GM12878 (cell line): ENCODE data around the gene TMEM63B. TPM values are rescaled to one million over a fixed set of nuclear protein-coding genes. Genes with fewer than 3 reads are reported as not detected.

Experiments used
- ATAC-seq: fragments of 200-7000 bp; cut with Tn5 transposase; 3 replicates; pipeline ENCODE4 v1.9.1; 2020; ENCODE audit warnings: mild to moderate bottlenecking, moderate library complexity
- BruUV-seq: library from RNA; stranded (reverse); fragments of 400-500 nt; replicated peaks from 2 replicates; lab custom pipeline; 2021; lab: Mats Ljungman, UMichigan
- CTCF ChIA-PET: fragments of 300-600 bp; sonication (Branson Sonifier 250); formaldehyde crosslinking; extraction: SDS; loops from one replicate; lab custom pipeline; 2021; ENCODE audit warnings: inconsistent platforms; lab: Yijun Ruan, JAX
- POLR2A ChIA-PET: fragments of 350-600 bp; formaldehyde crosslinking; extraction: SDS; loops from one replicate; lab custom pipeline; 2021; ENCODE audit warnings: inconsistent platforms; lab: Charles Lee
- RAD21 ChIA-PET: fragments of 300-600 bp; sonication (Branson Sonifier 250); formaldehyde crosslinking; loops from one replicate; lab custom pipeline; 2023; ENCODE audit warnings: antibody characterized with exemption; ENCODE audit not compliant: unreplicated experiment; lab: Charles Lee
- SMC1A ChIA-PET: fragments of 300-600 bp; sonication (Branson Sonifier 250); formaldehyde crosslinking; loops from one replicate; lab custom pipeline; 2023; ENCODE audit not compliant: unreplicated experiment, uncharacterized antibody; lab: Charles Lee
- DNase-seq: peaks from one replicate; pipeline ENCODE4 v3.0.0-alpha.2; 2011; ENCODE audit warnings: low read depth, low spot score
- FAIRE-seq: peaks from 3 replicates; lab custom pipeline; 2011; peaks lifted over from hg19 to GRCh38; lab: Jason Lieb, UNC
- H2AFZ ChIP-seq: 2 replicates; pipeline ENCODE4 v1.6.0; 2011; ENCODE audit warnings: low read depth, low read length, control low read depth; ENCODE audit not compliant: control insufficient read depth
- H3K27ac ChIP-seq: 2 replicates; pipeline ENCODE4 v1.5.1; 2011; ENCODE audit warnings: control low read depth; ENCODE audit not compliant: control insufficient read depth, insufficient read depth
- H3K27me3 ChIP-seq, 2 experiments: replicated peaks in 1 of 2; 2 replicates each; pipeline versions ENCODE4 v1.6.0 to v1.6.1; 2011; ENCODE audit warnings: low read length in 1 of 2; ENCODE audit not compliant: control insufficient read depth in 2 of 2, insufficient read depth in 2 of 2
- H3K36me3 ChIP-seq, 2 experiments: 2 replicates each; pipeline ENCODE4 v1.5.1; 2011; ENCODE audit warnings: low read length in 1 of 2; ENCODE audit not compliant: control insufficient read depth in 2 of 2, insufficient read depth in 2 of 2
- H3K4me1 ChIP-seq: 2 replicates; pipeline ENCODE4 v1.6.1; 2011; ENCODE audit warnings: mild to moderate bottlenecking, low read length, moderate library complexity, mixed read lengths; ENCODE audit not compliant: control insufficient read depth, insufficient read depth
- H3K4me2 ChIP-seq: 2 replicates; pipeline ENCODE4 v1.6.0; 2011; ENCODE audit warnings: control low read depth; ENCODE audit not compliant: control insufficient read depth, insufficient read depth
- H3K4me3 ChIP-seq: fragments of 200-600 bp; sonication (generic); 2 replicates; pipeline ENCODE4 v1.5.1; 2016
- H3K79me2 ChIP-seq: 2 replicates; pipeline ENCODE4 v1.6.0; 2011; ENCODE audit warnings: low read length; ENCODE audit not compliant: control insufficient read depth, insufficient read depth
- H3K9ac ChIP-seq: 2 replicates; pipeline ENCODE4 v1.8.0; 2011; ENCODE audit warnings: low read length, control low read depth, mixed read lengths; ENCODE audit not compliant: control insufficient read depth, insufficient read depth
- H3K9me3 ChIP-seq: replicated peaks from 3 replicates; pipeline ENCODE4 v1.5.1; 2011; ENCODE audit warnings: mild to moderate bottlenecking, low read length; ENCODE audit not compliant: control insufficient read depth, insufficient read depth
- H4K20me1 ChIP-seq: 2 replicates; pipeline ENCODE4 v1.6.0; 2011; ENCODE audit not compliant: control insufficient read depth, insufficient read depth
- E4F1 ChIP-seq: fragments of 450-650 bp; IDR thresholded peaks from 2 replicates; pipeline ENCODE4 v1.6.1; 2018; ENCODE audit warnings: borderline replicate concordance, mild to moderate bottlenecking; ENCODE audit not compliant: partially characterized antibody
- ELK1 ChIP-seq: IDR thresholded peaks from 2 replicates; pipeline ENCODE4 v1.6.1; 2012; ENCODE audit warnings: low read depth, low read length, improper control_type of control experiment
- HDAC2 ChIP-seq: fragments of 200-600 bp; sonication (generic); IDR thresholded peaks from 2 replicates; pipeline ENCODE4 v1.6.1; 2017
- MLLT1 ChIP-seq: fragments of 450-650 bp; IDR thresholded peaks from 2 replicates; pipeline ENCODE4 v1.6.1; 2016; ENCODE audit warnings: mild to moderate bottlenecking
- PAX8 ChIP-seq: fragments of 450-650 bp; IDR thresholded peaks from 2 replicates; pipeline ENCODE4 v1.6.1; 2017; ENCODE audit warnings: mild to moderate bottlenecking, moderate library complexity
- PRDM15 ChIP-seq: fragments of 450-650 bp; formaldehyde crosslinking; IDR thresholded peaks from 2 replicates; pipeline ENCODE4 v1.4.0; 2020; ENCODE audit warnings: mild to moderate bottlenecking, moderate library complexity
- SP1 ChIP-seq: IDR thresholded peaks from one replicate; pipeline ENCODE4 v1.6.1; 2011; ENCODE audit warnings: low read depth, low read length
- STAT1 ChIP-seq: fragments of 450-650 bp; conservative IDR thresholded peaks from 2 replicates; pipeline ENCODE4 v1.6.1; 2014; ENCODE audit warnings: antibody characterized with exemption, mild to moderate bottlenecking
- USF2 ChIP-seq: IDR thresholded peaks from 2 replicates; pipeline ENCODE4 v1.6.1; 2011; ENCODE audit warnings: low read depth, low read length, improper control_type of control experiment, borderline replicate concordance
- ZNF622 ChIP-seq: fragments of 450-650 bp; IDR thresholded peaks from 2 replicates; pipeline ENCODE4 v1.6.1; 2017; ENCODE audit warnings: mild to moderate bottlenecking, inconsistent platforms
- WGBS: methylation state at CpG from one replicate; pipeline ENCODE4 v1.1.6; 2016; ENCODE audit warnings: low lambda C conversion rate; ENCODE audit not compliant: insufficient replicate concordance, insufficient coverage; ENCODE audit errors: missing lambda C conversion rate; 5-methylcytosine and 5-hydroxymethylcytosine counted together
- in situ Hi-C: fragments of 300-500 bp; cut with MboI; formaldehyde crosslinking; loops from 9 replicates; pipeline ENCODE4 v1.14.3; 2018; ENCODE audit warnings: mixed read lengths
- intact Hi-C: fragments of 100-400 bp; cut with micrococcal nuclease; formaldehyde crosslinking; loops from one replicate; pipeline ENCODE4 v1.14.2; 2022; ENCODE audit not compliant: unreplicated experiment
- polyA plus RNA-seq, 11 experiments: library from polyadenylated mRNA; depleted of rRNA in 4 of 11; unstranded in 6 of 11; stranded (reverse) in 5 of 11; fragments of >200 nt; fragmentation: Nextera tagmentation in 4 of 11; fragmentation: Illumina TruSeq in 1 of 11; extraction: Ambion mirVana in 4 of 11; extraction: Trizol in 1 of 11; gene quantifications; 1 replicate in 1 of 11; 2 replicates in 10 of 11; pipeline versions ENCODE4 v1.2.1 to v1.2.3, GENCODE V29; 2011 to 2016; ENCODE audit warnings: inconsistent platforms in 2 of 11, missing spikeins in 2 of 11, low read depth in 1 of 11
- total RNA-seq, 4 experiments: library from RNA; depleted of rRNA in 3 of 4; stranded (reverse); fragments of >200 nt in 3 of 4; fragmentation: Illumina TruSeq in 1 of 4; extraction: Trizol in 1 of 4; gene quantifications; 2 replicates each; pipeline versions ENCODE4 v1.2.1 to v1.2.3, GENCODE V29; 2013 to 2021

The TMEM63B gene
- total and polyA plus RNA-seq, 10 of the 15 experiments (the other 5 are each of a cell fraction or from before 2014, with no cell fraction given), result 0.09 to 15.0 (median 7.1) TPM; not detected in 1

- H3K27me3 ChIP-seq, result no peaks in the 10 kb centered on the region
- no peaks in the 10 kb centered on the region for H3K36me3 ChIP-seq
- ChIA-PET CTCF (interaction anchor here (0.9 kb wide), 1 partner anchor 65 kb away, joined by 4 read pairs; no protein-coding TSS in a partner anchor), POLR2A (interaction anchor here (1.1 kb wide), 1 partner anchor 21 kb away, joined by 3 read pairs; the partner anchor contains the start of gene SLC29A1), RAD21 (interaction anchor here (0.8 kb wide), 1 partner anchor 26 kb away, joined by 3 read pairs; no protein-coding TSS in a partner anchor), SMC1A (interaction anchor here (1.3 kb wide), 1 partner anchor 10 kb away, joined by 4 read pairs; no protein-coding TSS in a partner anchor)
- no peak for FAIRE-seq
- H3K27ac ChIP-seq, result no peak overlapping the region
- H2AFZ ChIP-seq, result no peak overlapping the region
- in situ Hi-C loops, result no loop called here
- no peak for TF ChIP-seq USF2
- TF ChIP-seq E4F1, result no peak
- no peak for TF ChIP-seq SP1
- no peak for TF ChIP-seq ELK1
- TF ChIP-seq PRDM15, result no peak
- TF ChIP-seq HDAC2, result no peak
- no peak for TF ChIP-seq ZNF622
- TF ChIP-seq MLLT1, result no peak
- no peak for TF ChIP-seq PAX8
- TF ChIP-seq STAT1, result no peak
- intact Hi-C loops, result no loop called here
- ATAC-seq, result no peak
- 35% methylated on average over 4 of the region's 4 CpGs for WGBS
- H3K9ac ChIP-seq, result no peak overlapping the region
- BruUV-seq, result no TSS peak
- no peak overlapping the region for H3K4me3 ChIP-seq
- H3K4me2 ChIP-seq, result no peak overlapping the region
- no peaks in the 10 kb centered on the region for H3K79me2 ChIP-seq
- no peaks in the 10 kb centered on the region for H4K20me1 ChIP-seq
- no peaks in the 10 kb centered on the region for H3K4me1 ChIP-seq
- DNase-seq, result no peak
- H3K9me3 ChIP-seq, result no peaks in the 10 kb centered on the region
Measured at GRCh38 chr6:44202332-44202971, 75.1 kb downstream of the TMEM63B start.
